ENCODE data around the gene NOCT. TPM values are rescaled to one million over a fixed set of nuclear protein-coding genes. Genes with fewer than 3 reads are reported as not detected.
A peak's percentile ranks its signal among the peaks of the same experiment; 100 is the strongest.

Gene NOCT
- total and polyA plus RNA-seq, 2 experiments from 2014 or later, result 16.0 to 76.6 TPM

- TF ChIP-seq ZNF462 (CRISPR knock-in tag; IDR thresholded peaks at IDR 0.05) (no peak), EZH2phosphoT487 (IDR thresholded peaks at IDR 0.05; ENCODE audit: unreplicated experiment) (no peak), CREB1 (CRISPR knock-in tag; IDR thresholded peaks at IDR 0.05; ENCODE audit: low read depth) (no peak), ETS1 (IDR thresholded peaks at IDR 0.05) (no peak)
Observed at GRCh38 chr4:139038874-139039443, 23.4 kb downstream of the NOCT start (continued).

GRCh38 chr4:139042981-139043460 lies 27.4 kb downstream of the NOCT start:
- peaks cover 13% of the 10 kb centered on the region for H3K4me1 Mint-ChIP-seq

More at GRCh38 chr4:139042981-139043460, 27.4 kb downstream of the NOCT start:
- H3K27ac Mint-ChIP-seq, result peak overlapping the region; percentile 84; the same call in 1 of the 2 replicates
- Histone ChIP-seq H3K36me3 (ENCODE audit: insufficient read depth) (peaks cover 26% of the 10 kb centered on the region; the same call in 1 of the 2 replicates), H3K4me3 (no peak overlapping the region), H3F3A (replicated peaks; ENCODE audit: low read depth) (peaks cover 16% of the 10 kb centered on the region), H3K79me2 (replicated peaks; ENCODE audit: insufficient read depth) (peaks cover 92% of the 10 kb centered on the region), H3K4me1 (ENCODE audit: insufficient read depth) (peaks cover 26% of the 10 kb centered on the region), H3K27ac (ENCODE audit: low read depth) (peak overlapping the region; percentile 64), H4K20me1 (replicated peaks; ENCODE audit: insufficient read depth) (peaks cover 28% of the 10 kb centered on the region), H3K27me3 (ENCODE audit: insufficient read depth) (no peaks in the 10 kb centered on the region), H3K4me2 (no peak overlapping the region), H2AFZ (no peak overlapping the region), H3K9me2 (ENCODE audit: insufficient read depth) (no peaks in the 10 kb centered on the region)
- peaks cover 4% of the 10 kb centered on the region for H3K27me3 Mint-ChIP-seq (ENCODE audit: insufficient read depth, low read depth, poor library complexity)
- peak; percentile 49 for ATAC-seq
- TF ChIP-seq POLR2AphosphoS5 (IDR thresholded peaks at IDR 0.05; ENCODE audit: low read depth) (no peak), CREB1 (CRISPR knock-in tag; IDR thresholded peaks at IDR 0.05; ENCODE audit: low read depth) (no peak), CTCF (conservative IDR thresholded peaks at IDR 0.05; ENCODE audit: low read depth in 2 of 2) (no peak), JUNB (IDR thresholded peaks at IDR 0.05; ENCODE audit: unreplicated experiment) (no peak), ZNF114 (CRISPR knock-in tag; IDR thresholded peaks at IDR 0.05) (no peak), ETS1 (IDR thresholded peaks at IDR 0.05) (no peak)
- H3K9me3 Mint-ChIP-seq, result no peaks in the 10 kb centered on the region
- H3K4me3 Mint-ChIP-seq, result no peak overlapping the region
- H3K36me3 Mint-ChIP-seq (ENCODE audit: low read depth), result peaks cover 51% of the 10 kb centered on the region
- no peak for DNase-seq (ENCODE audit: low spot score)
